Spleen (tissue), 11 donors: ENCODE data around the gene FAM83E. TPM values are rescaled to one million over a fixed set of nuclear protein-coding genes. Genes with fewer than 3 reads are reported as not detected.
A peak's percentile ranks its signal among the peaks of the same experiment; 100 is the strongest.

Source experiments
- DNase-seq: peaks from one replicate; pipeline ENCODE4 v3.0.0-alpha.2; 2020
- H3K27ac ChIP-seq, 8 donors: fragments of 200-600 bp; sonication (generic) in 7 of 8; 1 replicate in 4 of 8; 2 replicates in 4 of 8; pipeline versions ENCODE4 v1.5.0 to v1.8.0; 2016 to 2021; ENCODE audit warnings: inconsistent platforms in 4 of 8, mild to moderate bottlenecking in 4 of 8, moderate library complexity in 1 of 8
- H3K27me3 ChIP-seq, 7 donors: fragments of 200-600 bp; sonication (generic) in 6 of 7; replicated peaks in 1 of 7; 1 replicate in 4 of 7; 2 replicates in 3 of 7; pipeline versions ENCODE4 v1.5.0 to v1.8.0; 2016 to 2021; ENCODE audit warnings: inconsistent platforms in 3 of 7, mild to moderate bottlenecking in 1 of 7
- H3K36me3 ChIP-seq, 6 donors: fragments of 200-600 bp; sonication (generic) in 5 of 6; 1 replicate in 4 of 6; 2 replicates in 2 of 6; pipeline versions ENCODE4 v1.5.0 to v1.8.0; 2016 to 2021; ENCODE audit warnings: inconsistent platforms in 2 of 6
- H3K4me1 ChIP-seq, 6 donors: fragments of 200-600 bp; sonication (generic) in 5 of 6; 1 replicate in 3 of 6; 2 replicates in 3 of 6; pipeline versions ENCODE4 v1.5.0 to v1.8.0; 2016 to 2021; ENCODE audit warnings: inconsistent platforms in 3 of 6
- H3K4me3 ChIP-seq, 8 donors: fragments of 200-600 bp; sonication (generic) in 7 of 8; 1 replicate in 4 of 8; 2 replicates in 4 of 8; pipeline versions ENCODE4 v1.5.0 to v1.8.0; 2016 to 2021; ENCODE audit warnings: inconsistent platforms in 4 of 8, mild to moderate bottlenecking in 4 of 8, moderate library complexity in 2 of 8
- H3K9me3 ChIP-seq, 8 donors: fragments of 200-600 bp; sonication (generic) in 7 of 8; 1 replicate in 4 of 8; 2 replicates in 4 of 8; pipeline versions ENCODE4 v1.5.0 to v1.8.0; 2016 to 2021; ENCODE audit warnings: inconsistent platforms in 4 of 8
- POLR2A ChIP-seq, 3 donors: fragments of 450-650 bp; IDR thresholded peaks; one replicate each; pipeline ENCODE4 v1.5.1; 2017; ENCODE audit warnings: antibody characterized with exemption in 3 of 3, mild to moderate bottlenecking in 1 of 3
- POLR2AphosphoS5 ChIP-seq, 3 donors: sonication (generic); formaldehyde crosslinking; IDR thresholded peaks; one replicate each; pipeline ENCODE4 v1.5.1; 2017; ENCODE audit warnings: antibody characterized with exemption in 3 of 3
- WGBS, 5 donors: extraction: QIAGEN DNeasy Blood & Tissue Kit in 3 of 5; methylation state at CpG; one replicate each; pipeline versions ENCODE4 v1.1.5 to v1.1.7; 2013 to 2018; 5-methylcytosine and 5-hydroxymethylcytosine counted together
- intact Hi-C: fragments of 100-400 bp; cut with DNase I; formaldehyde crosslinking; loops from one replicate; pipeline ENCODE4 v1.15.0; 2023; ENCODE audit warnings: low total_unique reads
- polyA plus RNA-seq, 3 donors: library from polyadenylated mRNA; stranded (reverse); fragments of 200-250 nt; gene quantifications; one replicate each; pipeline ENCODE4 v1.2.1, GENCODE V29; 2013
- total RNA-seq, 7 donors: library from RNA; depleted of rRNA in 3 of 7; stranded (reverse); fragments of >200 nt in 3 of 7; fragmentation: NEBNext Ultra II Directional in 4 of 7; extraction: Animal tissue kit (Norgen Biotek cat#: 25700) in 4 of 7; gene quantifications; one replicate each; pipeline versions ENCODE4 v1.1.0 to v1.2.1, GENCODE V29; 2016 to 2021
- TF ChIP-seq, protein P1 (sequence below), 11 experiments: fragments of 200-600 bp in 7 of 11; fragments of 450-650 bp in 4 of 11; sonication (generic) in 4 of 11; IDR thresholded peaks in 8 of 11; conservative IDR thresholded peaks in 3 of 11; 1 replicate in 7 of 11; 2 replicates in 4 of 11; pipeline versions ENCODE4 v1.4.0 to v1.8.0; 2016 to 2021; ENCODE audit warnings: antibody characterized with exemption in 11 of 11, inconsistent platforms in 4 of 11, mild to moderate bottlenecking in 1 of 11
- donor health status: healthy with polysubstance abuse.
- donor health status: DM: no; HTN: no; CAD: no; lungs with moderate emphysema.
- donor health status: DM: no; HTN: no; CAD: no.
- donor health status: Bipolar disorder and iron deficiency.
- donor health status: healthy.
- donor health status: DM: no; HTN: no; CAD: no.
- donor health status: DM: yes; HTN: yes; CAD: no.

The FAM83E gene
- total and polyA plus RNA-seq, 10 donors, result 0.04 to 2.0 (median 0.46) TPM; not detected in 5

DNA sequence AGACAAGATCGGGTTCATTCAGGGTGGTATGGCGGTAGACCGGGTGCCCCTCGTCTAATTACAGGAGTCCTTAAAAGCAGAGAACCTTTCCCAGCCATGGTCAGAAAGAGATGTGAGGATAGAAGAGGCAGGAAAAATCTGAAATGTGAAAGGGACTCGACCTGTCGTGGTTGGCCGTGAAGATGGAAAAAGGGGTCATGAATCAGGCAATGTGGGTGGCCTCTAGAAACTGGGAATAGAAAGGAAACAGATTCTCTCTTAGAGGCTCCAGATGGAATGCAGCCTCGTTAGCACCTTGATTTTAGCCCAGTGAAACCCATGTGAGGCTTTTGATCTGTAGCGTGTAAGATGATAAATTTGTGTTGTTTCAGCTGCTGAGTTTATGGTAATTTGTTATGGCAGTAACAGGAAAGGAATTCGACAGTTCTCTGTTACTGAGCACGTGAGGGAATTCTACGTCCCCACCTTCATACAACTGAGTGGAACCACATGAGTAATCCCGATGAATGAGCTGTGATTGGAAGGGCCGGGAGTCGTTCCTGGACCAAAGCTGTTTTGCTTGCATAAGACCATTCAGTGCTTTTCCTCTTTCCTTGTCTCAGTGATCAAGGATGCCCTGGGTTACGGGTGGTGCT is 42.1 kb upstream of the FAM83E start:
- Histone ChIP-seq H3K27ac (no peak overlapping the region), H3K27me3 (no peaks in the 10 kb centered on the region), H3K36me3 (no peaks in the 10 kb centered on the region), H3K4me1 (peaks cover 10 to 32% (median 19%) of the 10 kb centered on the region in 6 donors), H3K9me3 (no peaks in the 10 kb centered on the region), H3K4me3 (no peak overlapping the region)
- TF ChIP-seq, protein P1, sequence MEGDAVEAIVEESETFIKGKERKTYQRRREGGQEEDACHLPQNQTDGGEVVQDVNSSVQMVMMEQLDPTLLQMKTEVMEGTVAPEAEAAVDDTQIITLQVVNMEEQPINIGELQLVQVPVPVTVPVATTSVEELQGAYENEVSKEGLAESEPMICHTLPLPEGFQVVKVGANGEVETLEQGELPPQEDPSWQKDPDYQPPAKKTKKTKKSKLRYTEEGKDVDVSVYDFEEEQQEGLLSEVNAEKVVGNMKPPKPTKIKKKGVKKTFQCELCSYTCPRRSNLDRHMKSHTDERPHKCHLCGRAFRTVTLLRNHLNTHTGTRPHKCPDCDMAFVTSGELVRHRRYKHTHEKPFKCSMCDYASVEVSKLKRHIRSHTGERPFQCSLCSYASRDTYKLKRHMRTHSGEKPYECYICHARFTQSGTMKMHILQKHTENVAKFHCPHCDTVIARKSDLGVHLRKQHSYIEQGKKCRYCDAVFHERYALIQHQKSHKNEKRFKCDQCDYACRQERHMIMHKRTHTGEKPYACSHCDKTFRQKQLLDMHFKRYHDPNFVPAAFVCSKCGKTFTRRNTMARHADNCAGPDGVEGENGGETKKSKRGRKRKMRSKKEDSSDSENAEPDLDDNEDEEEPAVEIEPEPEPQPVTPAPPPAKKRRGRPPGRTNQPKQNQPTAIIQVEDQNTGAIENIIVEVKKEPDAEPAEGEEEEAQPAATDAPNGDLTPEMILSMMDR (IDR thresholded peaks at IDR 0.05 in 8 of 11, conservative IDR thresholded peaks at IDR 0.05 in 3 of 11), result no peak
- no peak for TF ChIP-seq POLR2AphosphoS5 (IDR thresholded peaks at IDR 0.05)
- TF ChIP-seq POLR2A (IDR thresholded peaks at IDR 0.05), result no peak
- intact Hi-C loops, result no loop called here
- 62 to 78% (median 70%) methylated on average over 16 of the region's 16 CpGs for WGBS, 5 donors
- no peak for DNase-seq

DNA sequence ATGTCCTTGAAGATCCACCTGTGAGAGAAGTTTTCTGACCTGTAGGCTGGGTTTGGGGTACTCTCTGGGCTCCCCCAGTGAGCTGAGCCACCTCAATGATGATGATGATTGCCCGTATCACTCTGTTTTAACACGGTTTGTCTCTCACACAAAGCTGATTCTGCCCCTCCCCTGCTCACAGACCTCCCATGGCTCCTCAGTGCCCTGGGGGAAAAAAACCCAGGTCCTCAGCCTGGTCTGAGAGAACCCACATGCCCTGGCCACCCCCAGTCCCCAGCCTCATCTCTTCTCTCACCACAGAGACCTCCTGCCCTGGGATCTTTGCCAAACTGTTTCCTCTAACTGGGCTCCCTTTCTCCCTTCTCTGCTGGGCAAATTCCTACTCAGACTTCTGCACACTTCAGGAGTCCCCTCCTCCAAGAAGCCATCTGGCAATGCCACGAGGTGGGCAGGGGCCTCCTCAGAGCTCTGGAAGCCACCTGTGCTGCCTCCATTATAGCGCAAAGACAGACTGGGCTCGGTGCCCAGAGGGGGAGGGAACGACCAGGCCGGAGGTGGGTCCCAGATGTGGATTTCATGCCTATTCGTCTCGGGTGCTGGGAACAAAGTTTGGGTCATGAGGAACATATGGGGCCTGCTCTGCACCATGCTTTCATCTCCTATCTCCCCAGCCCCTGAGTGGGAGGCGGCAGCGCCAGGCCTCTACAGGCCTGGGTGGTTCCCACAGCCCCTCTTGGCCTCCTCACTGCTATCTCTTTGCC is 39.6 kb upstream of the FAM83E start:
- no peaks in the 10 kb centered on the region for H3K9me3 ChIP-seq
- WGBS, 5 donors, result 50 to 59% (median 58%) methylated on average over 6 to 11 of the region's 11 CpGs
- intact Hi-C loops, result no loop called here
- peaks cover 3 to 21% (median 6%) of the 10 kb centered on the region in 6 donors for H3K4me1 ChIP-seq
- no peaks in the 10 kb centered on the region for H3K27me3 ChIP-seq
- no peaks in the 10 kb centered on the region for H3K36me3 ChIP-seq
- H3K27ac ChIP-seq, result no peak overlapping the region
- DNase-seq, result no peak
- no peak for TF ChIP-seq POLR2A (IDR thresholded peaks at IDR 0.05)
- TF ChIP-seq, protein P1 (IDR thresholded peaks at IDR 0.05 in 8 of 11, conservative IDR thresholded peaks at IDR 0.05 in 3 of 11), result no peak
- TF ChIP-seq POLR2AphosphoS5 (IDR thresholded peaks at IDR 0.05), result no peak
- no peak overlapping the region for H3K4me3 ChIP-seq

DNA sequence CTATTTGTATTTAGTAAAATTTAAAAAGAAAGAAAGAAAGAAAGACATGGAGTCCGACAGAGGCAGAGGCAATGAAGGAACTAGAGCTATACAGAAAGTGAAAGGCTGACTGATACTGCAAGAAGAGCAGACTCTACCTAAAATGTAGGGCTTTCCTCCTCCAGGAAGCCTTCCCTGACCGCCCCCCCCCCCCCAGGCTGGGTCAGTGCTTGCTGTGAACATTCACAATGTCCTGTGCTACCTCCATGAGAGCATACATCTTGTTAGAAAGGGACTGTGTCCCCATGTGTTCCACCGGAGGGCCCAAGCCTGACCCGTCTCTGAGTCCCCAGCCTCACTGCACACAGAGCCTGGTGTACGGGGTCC is 36.8 kb upstream of the FAM83E start:
- intact Hi-C loops, result no loop called here
- no peak for DNase-seq
- Histone ChIP-seq H3K9me3 (no peaks in the 10 kb centered on the region), H3K27me3 (no peaks in the 10 kb centered on the region), H3K27ac (peak overlapping the region in 1 of 8 donors; percentile 2), H3K36me3 (no peaks in the 10 kb centered on the region), H3K4me3 (no peak overlapping the region), H3K4me1 (peaks cover 10 to 48% (median 19%) of the 10 kb centered on the region in 6 donors)
- 70 to 91% (median 83%) methylated on average over 5 of the region's 5 CpGs for WGBS, 5 donors
- no peak for TF ChIP-seq POLR2A (IDR thresholded peaks at IDR 0.05)
- TF ChIP-seq, protein P1 (IDR thresholded peaks at IDR 0.05 in 8 of 11, conservative IDR thresholded peaks at IDR 0.05 in 3 of 11), result no peak
- TF ChIP-seq POLR2AphosphoS5 (IDR thresholded peaks at IDR 0.05), result no peak

DNA sequence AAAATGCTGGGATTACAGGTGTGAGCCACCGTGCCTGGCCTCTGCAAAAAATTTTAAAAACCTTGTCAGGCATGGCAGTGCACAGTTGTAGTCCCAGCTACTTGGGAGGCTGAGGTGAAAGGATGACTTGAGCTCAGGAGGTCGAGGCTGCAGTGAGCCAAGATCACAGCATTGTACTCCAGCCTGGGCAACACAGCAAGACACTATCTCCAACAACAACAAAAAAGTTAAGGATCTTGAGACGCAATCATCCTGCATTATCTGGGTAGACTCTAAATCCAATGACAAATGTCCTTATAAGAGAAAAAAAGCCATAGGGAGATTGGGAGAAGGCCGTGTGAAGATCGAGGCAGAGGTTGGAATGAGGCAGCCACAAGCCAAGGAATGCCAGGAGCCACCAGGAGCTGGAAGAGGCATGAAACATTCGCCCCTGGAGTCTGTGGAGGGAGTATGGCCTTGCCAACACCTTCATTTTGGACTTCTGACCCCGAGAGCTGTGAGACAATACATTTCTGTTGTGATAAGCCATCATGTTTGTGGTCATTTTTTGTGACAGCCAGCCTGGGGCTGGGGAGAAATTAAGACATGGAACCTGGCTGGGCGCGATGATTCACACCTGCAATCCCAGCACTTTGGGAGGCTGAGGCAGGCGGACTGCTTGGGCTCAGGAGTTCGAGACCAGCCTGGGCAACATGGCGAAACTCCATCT is 36.3 kb upstream of the FAM83E start:
- no peak overlapping the region for H3K4me3 ChIP-seq
- H3K4me1 ChIP-seq, result peaks cover 10 to 53% (median 22%) of the 10 kb centered on the region in 6 donors
- no peak for DNase-seq
- intact Hi-C loops, result no loop called here
- TF ChIP-seq POLR2AphosphoS5 (IDR thresholded peaks at IDR 0.05), result no peak
- TF ChIP-seq, protein P1 (IDR thresholded peaks at IDR 0.05 in 8 of 11, conservative IDR thresholded peaks at IDR 0.05 in 3 of 11), result no peak
- no peak for TF ChIP-seq POLR2A (IDR thresholded peaks at IDR 0.05)
- 91 to 97% (median 91%) methylated on average over 12 of the region's 12 CpGs for WGBS, 5 donors
- no peak overlapping the region for H3K27ac ChIP-seq
- H3K9me3 ChIP-seq, result no peaks in the 10 kb centered on the region
- H3K36me3 ChIP-seq, result no peaks in the 10 kb centered on the region
- no peaks in the 10 kb centered on the region for H3K27me3 ChIP-seq
